ENCODE measurements around the gene CDH15.

CDH15 gene

GRCh38 chr16:89175280-89176146 lies 4.0 kb downstream of the CDH15 start:
- 81 to 89% methylated on average over 14 to 18 of the region's 20 CpGs for WGBS, 2 experiments (ENCODE audit: insufficient coverage in 2 of 2)
- Histone ChIP-seq H3K36me3 (ENCODE audit: control insufficient read depth, insufficient read depth, low read length) (no peaks in the 10 kb centered on the region), H3K9me3 (ENCODE audit: control insufficient read depth, low read length) (no peaks in the 10 kb centered on the region), H3K27ac (ENCODE audit: low read depth, low read length, severe bottlenecking) (no peak overlapping the region), H3K4me1 (ENCODE audit: control insufficient read depth, insufficient read depth, low read length, poor library complexity, severe bottlenecking) (peaks cover 15% of the 10 kb centered on the region), H3K4me3 (ENCODE audit: extremely low read depth, insufficient read depth, low read length, poor library complexity, severe bottlenecking) (no peak overlapping the region)

- 86 to 93% methylated on average over 22 to 24 of the region's 27 CpGs for WGBS, 2 experiments (ENCODE audit: insufficient coverage in 2 of 2)
- Histone ChIP-seq H3K27ac (ENCODE audit: low read depth, low read length, severe bottlenecking) (no peak overlapping the region), H3K4me3 (ENCODE audit: extremely low read depth, insufficient read depth, low read length, poor library complexity, severe bottlenecking) (no peak overlapping the region), H3K36me3 (ENCODE audit: control insufficient read depth, insufficient read depth, low read length) (no peaks in the 10 kb centered on the region), H3K9me3 (ENCODE audit: control insufficient read depth, low read length) (no peaks in the 10 kb centered on the region), H3K4me1 (ENCODE audit: control insufficient read depth, insufficient read depth, low read length, poor library complexity, severe bottlenecking) (peaks cover 15% of the 10 kb centered on the region)
Observed at GRCh38 chr16:89176147-89176690, 4.7 kb downstream of the CDH15 start.

GRCh38 chr16:89176717-89177116 lies 5.2 kb downstream of the CDH15 start:
- Histone ChIP-seq H3K4me1 (ENCODE audit: control insufficient read depth, insufficient read depth, low read length, poor library complexity, severe bottlenecking) (peaks cover 15% of the 10 kb centered on the region), H3K36me3 (ENCODE audit: control insufficient read depth, insufficient read depth, low read length) (no peaks in the 10 kb centered on the region), H3K9me3 (ENCODE audit: control insufficient read depth, low read length) (no peaks in the 10 kb centered on the region), H3K4me3 (ENCODE audit: extremely low read depth, insufficient read depth, low read length, poor library complexity, severe bottlenecking) (no peak overlapping the region), H3K27ac (ENCODE audit: low read depth, low read length, severe bottlenecking) (no peak overlapping the region)
- 93 to 95% methylated on average over 5 to 8 of the region's 9 CpGs for WGBS, 2 experiments (ENCODE audit: insufficient coverage in 2 of 2)

GRCh38 chr16:89177501-89177900 lies 6.0 kb downstream of the CDH15 start:
- no peaks in the 10 kb centered on the region for H3K36me3 ChIP-seq (ENCODE audit: control insufficient read depth, insufficient read depth, low read length)
- no peaks in the 10 kb centered on the region for H3K9me3 ChIP-seq (ENCODE audit: control insufficient read depth, low read length)
- H3K4me3 ChIP-seq (ENCODE audit: extremely low read depth, insufficient read depth, low read length, poor library complexity, severe bottlenecking) = no peak overlapping the region
- H3K4me1 ChIP-seq (ENCODE audit: control insufficient read depth, insufficient read depth, low read length, poor library complexity, severe bottlenecking) = peaks cover 8% of the 10 kb centered on the region
- 82 to 94% methylated on average over 7 to 10 of the region's 12 CpGs for WGBS, 2 experiments (ENCODE audit: insufficient coverage in 2 of 2)
- no peak overlapping the region for H3K27ac ChIP-seq (ENCODE audit: low read depth, low read length, severe bottlenecking)

- H3K9me3 ChIP-seq (ENCODE audit: control insufficient read depth, low read length) = no peaks in the 10 kb centered on the region
- no peak overlapping the region for H3K27ac ChIP-seq (ENCODE audit: low read depth, low read length, severe bottlenecking)
- H3K36me3 ChIP-seq (ENCODE audit: control insufficient read depth, insufficient read depth, low read length) = no peaks in the 10 kb centered on the region
- H3K4me3 ChIP-seq (ENCODE audit: extremely low read depth, insufficient read depth, low read length, poor library complexity, severe bottlenecking) = no peak overlapping the region
- H3K4me1 ChIP-seq (ENCODE audit: control insufficient read depth, insufficient read depth, low read length, poor library complexity, severe bottlenecking) = no peaks in the 10 kb centered on the region
- 90 to 91% methylated on average over 20 of the region's 24 CpGs for WGBS, 2 experiments (ENCODE audit: insufficient coverage in 2 of 2)
Observed at GRCh38 chr16:89178453-89179147, 7.1 kb downstream of the CDH15 start.

GRCh38 chr16:89179148-89179484 lies 7.6 kb downstream of the CDH15 start:
- 87 to 97% methylated on average over 9 to 16 of the region's 19 CpGs for WGBS, 2 experiments (ENCODE audit: insufficient coverage in 2 of 2)
- H3K4me1 ChIP-seq (ENCODE audit: control insufficient read depth, insufficient read depth, low read length, poor library complexity, severe bottlenecking) = no peaks in the 10 kb centered on the region
- no peaks in the 10 kb centered on the region for H3K36me3 ChIP-seq (ENCODE audit: control insufficient read depth, insufficient read depth, low read length)
- no peak overlapping the region for H3K4me3 ChIP-seq (ENCODE audit: extremely low read depth, insufficient read depth, low read length, poor library complexity, severe bottlenecking)
- H3K27ac ChIP-seq (ENCODE audit: low read depth, low read length, severe bottlenecking) = no peak overlapping the region
- H3K9me3 ChIP-seq (ENCODE audit: control insufficient read depth, low read length) = no peaks in the 10 kb centered on the region

GRCh38 chr16:89179656-89180315 lies 8.2 kb downstream of the CDH15 start:
- no peaks in the 10 kb centered on the region for H3K9me3 ChIP-seq (ENCODE audit: control insufficient read depth, low read length)
- no peaks in the 10 kb centered on the region for H3K36me3 ChIP-seq (ENCODE audit: control insufficient read depth, insufficient read depth, low read length)
- 91 to 93% methylated on average over 20 to 21 of the region's 25 CpGs for WGBS, 2 experiments (ENCODE audit: insufficient coverage in 2 of 2)
- H3K4me1 ChIP-seq (ENCODE audit: control insufficient read depth, insufficient read depth, low read length, poor library complexity, severe bottlenecking) = no peaks in the 10 kb centered on the region
- no peak overlapping the region for H3K27ac ChIP-seq (ENCODE audit: low read depth, low read length, severe bottlenecking)
- no peak overlapping the region for H3K4me3 ChIP-seq (ENCODE audit: extremely low read depth, insufficient read depth, low read length, poor library complexity, severe bottlenecking)

- H3K36me3 ChIP-seq (ENCODE audit: control insufficient read depth, insufficient read depth, low read length) = no peaks in the 10 kb centered on the region
- H3K4me1 ChIP-seq (ENCODE audit: control insufficient read depth, insufficient read depth, low read length, poor library complexity, severe bottlenecking) = no peaks in the 10 kb centered on the region
- H3K9me3 ChIP-seq (ENCODE audit: control insufficient read depth, low read length) = no peaks in the 10 kb centered on the region
- WGBS, 2 experiments (ENCODE audit: insufficient coverage in 2 of 2) = 63 to 64% methylated on average over 12 of the region's 13 CpGs
- H3K27ac ChIP-seq (ENCODE audit: low read depth, low read length, severe bottlenecking) = no peak overlapping the region
- H3K4me3 ChIP-seq (ENCODE audit: extremely low read depth, insufficient read depth, low read length, poor library complexity, severe bottlenecking) = no peak overlapping the region
Observed at GRCh38 chr16:89183463-89183862, 11.9 kb downstream of the CDH15 start.

- Histone ChIP-seq H3K4me1 (ENCODE audit: control insufficient read depth, insufficient read depth, low read length, poor library complexity, severe bottlenecking) (no peaks in the 10 kb centered on the region), H3K9me3 (ENCODE audit: control insufficient read depth, low read length) (no peaks in the 10 kb centered on the region), H3K36me3 (ENCODE audit: control insufficient read depth, insufficient read depth, low read length) (no peaks in the 10 kb centered on the region), H3K27ac (ENCODE audit: low read depth, low read length, severe bottlenecking) (no peak overlapping the region), H3K4me3 (ENCODE audit: extremely low read depth, insufficient read depth, low read length, poor library complexity, severe bottlenecking) (no peak overlapping the region)
- WGBS, 2 experiments (ENCODE audit: insufficient coverage in 2 of 2) = 81 to 88% methylated on average over 25 to 26 of the region's 26 CpGs
Observed at GRCh38 chr16:89183975-89184676, 12.6 kb downstream of the CDH15 start.

GRCh38 chr16:89184677-89184932 lies 13.1 kb downstream of the CDH15 start:
- Histone ChIP-seq H3K9me3 (ENCODE audit: control insufficient read depth, low read length) (no peaks in the 10 kb centered on the region), H3K27ac (ENCODE audit: low read depth, low read length, severe bottlenecking) (no peak overlapping the region)
- 87 to 90% methylated on average over 9 of the region's 9 CpGs for WGBS, 2 experiments (ENCODE audit: insufficient coverage in 2 of 2)

More at GRCh38 chr16:89184677-89184932, 13.1 kb downstream of the CDH15 start:
- H3K4me3 ChIP-seq (ENCODE audit: extremely low read depth, insufficient read depth, low read length, poor library complexity, severe bottlenecking) = no peak overlapping the region
- no peaks in the 10 kb centered on the region for H3K4me1 ChIP-seq (ENCODE audit: control insufficient read depth, insufficient read depth, low read length, poor library complexity, severe bottlenecking)
- no peaks in the 10 kb centered on the region for H3K36me3 ChIP-seq (ENCODE audit: control insufficient read depth, insufficient read depth, low read length)
